ENCODE results near the gene DCLRE1A.

The DCLRE1A gene

DNA sequence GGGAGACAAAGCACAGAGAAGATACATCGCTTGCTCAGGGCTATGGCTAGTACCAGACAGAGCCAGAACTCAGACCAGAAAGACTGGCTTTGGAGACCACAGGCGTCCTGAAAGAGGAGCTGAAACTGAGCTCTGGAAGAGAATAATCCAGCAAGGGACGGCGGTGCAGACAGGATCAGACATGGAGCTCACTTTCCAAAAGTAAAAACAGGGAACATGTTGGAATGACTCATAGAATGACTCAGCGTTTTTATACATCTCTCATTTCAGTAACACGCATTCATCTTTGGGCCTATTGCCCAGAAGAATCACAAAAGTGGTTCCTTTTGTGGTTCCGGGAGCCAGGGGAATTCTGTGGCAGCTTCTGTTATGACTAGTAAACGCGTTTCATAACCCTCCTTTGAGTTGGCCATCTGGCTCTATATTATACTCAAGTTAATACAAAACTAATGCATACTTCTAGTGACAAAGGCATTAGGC is 65.2 kb downstream of the DCLRE1A start:
- no peak for DNase-seq (ENCODE audit: low spot score)
